Calu3 (cell line): ENCODE data around the gene CUL2. TPM values are rescaled to one million over a fixed set of nuclear protein-coding genes. Genes with fewer than 3 reads are reported as not detected.

Experiments used
- BruUV-seq: library from RNA; stranded (reverse); fragments of 400-500 nt; replicated peaks from 2 replicates; lab custom pipeline; 2021; lab: Mats Ljungman, UMichigan
- CTCF ChIA-PET: fragments of 300-600 bp; sonication (Branson Sonifier 250); formaldehyde crosslinking; loops from one replicate; lab custom pipeline; 2022; ENCODE audit warnings: antibody characterized with exemption; lab: Charles Lee
- DNase-seq: peaks from one replicate; pipeline ENCODE4 v3.0.0; 2022
- H3K27ac Mint-ChIP-seq: one replicate; pipeline ENCODE4 v1.8.0; 2022; ENCODE audit warnings: mixed read lengths; ENCODE audit not compliant: unreplicated experiment
- H3K27me3 Mint-ChIP-seq: one replicate; pipeline ENCODE4 v1.8.0; 2022; ENCODE audit warnings: mixed read lengths; ENCODE audit not compliant: unreplicated experiment
- H3K36me3 Mint-ChIP-seq: one replicate; pipeline ENCODE4 v1.8.0; 2022; ENCODE audit warnings: mild to moderate bottlenecking, moderate library complexity, mixed read lengths; ENCODE audit not compliant: insufficient read depth, unreplicated experiment
- H3K4me1 Mint-ChIP-seq: one replicate; pipeline ENCODE4 v1.8.0; 2022; ENCODE audit warnings: mild to moderate bottlenecking, low read depth, mixed read lengths; ENCODE audit not compliant: unreplicated experiment
- H3K4me3 Mint-ChIP-seq: one replicate; pipeline ENCODE4 v1.8.0; 2022; ENCODE audit warnings: mild to moderate bottlenecking, low read depth, moderate library complexity, mixed read lengths; ENCODE audit not compliant: unreplicated experiment
- H3K9me3 Mint-ChIP-seq: one replicate; pipeline ENCODE4 v1.8.0; 2022; ENCODE audit warnings: low read depth, mixed read lengths; ENCODE audit not compliant: unreplicated experiment
- intact Hi-C: fragments of 100-400 bp; cut with micrococcal nuclease; formaldehyde crosslinking; loops from one replicate; pipeline ENCODE4 v1.10.0; 2022; ENCODE audit not compliant: unreplicated experiment
- microRNA-seq: library from miRNA; unstranded; fragments of <30 nt; microRNA quantifications from one replicate; pipeline ENCODE4 v1.2.0, GENCODE V29; 2022
- total RNA-seq: library from RNA; stranded (reverse); gene quantifications from 2 replicates; pipeline ENCODE4 v1.2.3, GENCODE V29; 2022
- TF ChIP-seq, protein P1 (sequence below): fragments of 200-600 bp; IDR thresholded peaks from one replicate; pipeline ENCODE4 v1.8.0; 2022; ENCODE audit warnings: antibody characterized with exemption; ENCODE audit not compliant: unreplicated experiment

Gene CUL2
- total RNA-seq, 1 experiment from 2014 or later: 37.1 TPM

DNA sequence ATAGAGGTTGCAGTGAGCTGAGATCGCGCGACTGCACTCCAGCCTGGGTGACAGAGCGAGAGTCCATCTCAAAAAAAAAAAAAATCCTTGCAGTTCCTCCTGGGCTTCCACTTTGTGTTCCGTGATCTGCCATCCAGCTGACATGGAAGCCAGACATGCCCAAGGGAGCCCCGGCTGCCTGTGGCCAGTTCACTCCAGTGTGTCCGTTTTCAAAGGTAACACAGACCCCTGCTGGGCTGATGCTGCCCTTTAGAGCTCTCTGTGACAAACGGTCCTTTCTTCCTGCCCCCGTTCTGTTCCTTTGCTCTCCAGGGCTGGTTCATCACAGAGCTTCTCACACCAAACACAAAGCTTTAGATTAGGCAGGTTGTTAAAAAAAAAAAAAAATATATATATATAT, 130.8 kb downstream of the CUL2 start:
- TF ChIP-seq, protein P1, sequence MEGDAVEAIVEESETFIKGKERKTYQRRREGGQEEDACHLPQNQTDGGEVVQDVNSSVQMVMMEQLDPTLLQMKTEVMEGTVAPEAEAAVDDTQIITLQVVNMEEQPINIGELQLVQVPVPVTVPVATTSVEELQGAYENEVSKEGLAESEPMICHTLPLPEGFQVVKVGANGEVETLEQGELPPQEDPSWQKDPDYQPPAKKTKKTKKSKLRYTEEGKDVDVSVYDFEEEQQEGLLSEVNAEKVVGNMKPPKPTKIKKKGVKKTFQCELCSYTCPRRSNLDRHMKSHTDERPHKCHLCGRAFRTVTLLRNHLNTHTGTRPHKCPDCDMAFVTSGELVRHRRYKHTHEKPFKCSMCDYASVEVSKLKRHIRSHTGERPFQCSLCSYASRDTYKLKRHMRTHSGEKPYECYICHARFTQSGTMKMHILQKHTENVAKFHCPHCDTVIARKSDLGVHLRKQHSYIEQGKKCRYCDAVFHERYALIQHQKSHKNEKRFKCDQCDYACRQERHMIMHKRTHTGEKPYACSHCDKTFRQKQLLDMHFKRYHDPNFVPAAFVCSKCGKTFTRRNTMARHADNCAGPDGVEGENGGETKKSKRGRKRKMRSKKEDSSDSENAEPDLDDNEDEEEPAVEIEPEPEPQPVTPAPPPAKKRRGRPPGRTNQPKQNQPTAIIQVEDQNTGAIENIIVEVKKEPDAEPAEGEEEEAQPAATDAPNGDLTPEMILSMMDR: no peak
- H3K36me3 Mint-ChIP-seq: no peaks in the 10 kb centered on the region
- no peak overlapping the region for H3K27ac Mint-ChIP-seq
- no TSS peak for BruUV-seq
- CTCF ChIA-PET: interaction anchor here (0.7 kb wide), 1 partner anchor 235 kb away, joined by 3 read pairs; no protein-coding TSS in a partner anchor
- peaks cover 9% of the 10 kb centered on the region for H3K4me1 Mint-ChIP-seq
- H3K9me3 Mint-ChIP-seq: no peaks in the 10 kb centered on the region
- DNase-seq: no peak
- no peak overlapping the region for H3K4me3 Mint-ChIP-seq
- intact Hi-C loops: no loop called here
- no peaks in the 10 kb centered on the region for H3K27me3 Mint-ChIP-seq

Small RNA genes within 50 kb of the gene (microRNA-seq; reads per million reads assigned to microRNA genes)
- 8.1 reads per million, percentile 28 among the genes with 10 or more reads in this experiment for gene MIR3611

Other genes with a start within 250 kb of the CUL2 start
- gene CREM, start 36.5 kb upstream of the CUL2 start, total RNA-seq: 19.0 and 20.3 TPM in 2 replicates
- gene CCNY, start 246.2 kb upstream of the CUL2 start, total RNA-seq: 59.1 and 60.6 TPM in 2 replicates